Prostate gland (tissue), 2 donors: ENCODE results near the gene USP14. TPM values are rescaled to one million over a fixed set of nuclear protein-coding genes. Genes with fewer than 3 reads are reported as not detected.
A peak's percentile ranks its signal among the peaks of the same experiment; 100 is the strongest.
"Not testable (repeated sequence)": the region's sequence is repeated elsewhere in the genome, so short reads cannot be mapped to it uniquely, and the experiment has no call there.

Source experiments
- DNase-seq: peaks from one replicate; pipeline ENCODE4 v3.0.0-alpha.2; 2019; ENCODE audit warnings: low spot score
- H3K27ac ChIP-seq, 2 donors: fragments of 200-600 bp; sonication (generic); 2 replicates each; pipeline ENCODE4 v1.5.1; 2017 to 2019
- H3K27me3 ChIP-seq: fragments of 200-600 bp; sonication (generic); replicated peaks from 2 replicates; pipeline ENCODE4 v1.5.1; 2019; ENCODE audit not compliant: insufficient read depth
- H3K36me3 ChIP-seq, 2 donors: fragments of 200-600 bp; sonication (generic); 1 replicate in 1 of 2; 2 replicates in 1 of 2; pipeline versions ENCODE4 v1.5.1 to v1.8.1; 2017 to 2019
- H3K4me1 ChIP-seq: fragments of 200-600 bp; sonication (generic); replicated peaks from 2 replicates; pipeline ENCODE4 v1.5.1; 2019
- H3K4me3 ChIP-seq, 2 donors: fragments of 200-600 bp; sonication (generic); 2 replicates each; pipeline ENCODE4 v1.5.1; 2017 to 2019
- H3K9me3 ChIP-seq: fragments of 200-600 bp; sonication (generic); 2 replicates; pipeline ENCODE4 v1.5.1; 2017
- CTCF ChIP-seq, 4 experiments: fragments of 200-600 bp in 2 of 4; fragments of 450-650 bp in 2 of 4; sonication (generic) in 2 of 4; IDR thresholded peaks; 1 replicate in 3 of 4; 2 replicates in 1 of 4; pipeline ENCODE4 v1.5.1; 2016 to 2019; ENCODE audit warnings: antibody characterized with exemption in 4 of 4, mild to moderate bottlenecking in 2 of 4, moderate library complexity in 2 of 4
- POLR2A ChIP-seq: fragments of 450-650 bp; IDR thresholded peaks from one replicate; pipeline ENCODE4 v1.6.1; 2016; ENCODE audit warnings: antibody characterized with exemption, mild to moderate bottlenecking
- POLR2AphosphoS5 ChIP-seq: sonication (generic); formaldehyde crosslinking; IDR thresholded peaks from one replicate; pipeline ENCODE4 v1.6.1; 2017; ENCODE audit warnings: antibody characterized with exemption
- WGBS: methylation state at CpG from one replicate; pipeline ENCODE4 v1.1.5; 2018; 5-methylcytosine and 5-hydroxymethylcytosine counted together
- intact Hi-C: fragments of 100-400 bp; cut with DNase I; formaldehyde crosslinking; loops from one replicate; pipeline ENCODE4 v1.14.2; 2022
- total RNA-seq, 2 donors: library from RNA; depleted of rRNA; stranded (reverse); fragments of >200 nt; gene quantifications; one replicate each; pipeline ENCODE4 v1.1.0, GENCODE V29; 2016

The USP14 gene
- total RNA-seq, 2 donors from 2014 or later, result 25.9 to 51.2 TPM

GRCh38 chr18:137327-137726, 21.0 kb upstream of the USP14 start:
- Histone ChIP-seq H3K9me3 (no peaks in the 10 kb centered on the region), H3K4me1 (no peaks in the 10 kb centered on the region), H3K27ac (no peak overlapping the region), H3K27me3 (no peaks in the 10 kb centered on the region), H3K4me3 (no peak overlapping the region), H3K36me3 (no peaks in the 10 kb centered on the region)
- intact Hi-C loops, result no loop called here
- no peak for TF ChIP-seq POLR2A
- no peak for TF ChIP-seq CTCF (IDR thresholded peaks at IDR 0.05)
- TF ChIP-seq POLR2AphosphoS5, result no peak
- no peak for DNase-seq
- 72% methylated on average over 5 of the region's 5 CpGs for WGBS

GRCh38 chr18:140670-141266, 17.6 kb upstream of the USP14 start:
- intact Hi-C loops, result no loop called here
- Histone ChIP-seq H3K9me3 (no peaks in the 10 kb centered on the region), H3K4me3 (no peak overlapping the region), H3K36me3 (no peaks in the 10 kb centered on the region), H3K4me1 (no peaks in the 10 kb centered on the region), H3K27me3 (no peaks in the 10 kb centered on the region), H3K27ac (no peak overlapping the region)
- TF ChIP-seq POLR2A, result no peak
- TF ChIP-seq POLR2AphosphoS5, result no peak
- no peak for TF ChIP-seq CTCF (IDR thresholded peaks at IDR 0.05)
- no peak for DNase-seq
- 82% methylated on average over 7 of the region's 7 CpGs for WGBS

- H3K4me3 ChIP-seq, intact Hi-C loops: not testable (repeated sequence)
Observed at GRCh38 chr18:142624-143296, 15.6 kb upstream of the USP14 start.

GRCh38 chr18:148841-149240, 9.5 kb upstream of the USP14 start:
- intact Hi-C loops, result no loop called here
- TF ChIP-seq CTCF (IDR thresholded peaks at IDR 0.05), result no peak
- no peak for TF ChIP-seq POLR2AphosphoS5
- TF ChIP-seq POLR2A, result no peak
- no peaks in the 10 kb centered on the region for H3K9me3 ChIP-seq
- H3K27me3 ChIP-seq, result no peaks in the 10 kb centered on the region
- no peaks in the 10 kb centered on the region for H3K4me1 ChIP-seq
- no peak overlapping the region for H3K27ac ChIP-seq
- H3K4me3 ChIP-seq, result no peak overlapping the region
- no peaks in the 10 kb centered on the region for H3K36me3 ChIP-seq
- DNase-seq, result no peak
- WGBS, result 64% methylated on average over 6 of the region's 6 CpGs

More at GRCh38 chr18:142624-143296, 15.6 kb upstream of the USP14 start:
- H3K27ac ChIP-seq, H3K27me3 ChIP-seq, H3K4me1 ChIP-seq, H3K9me3 ChIP-seq, H3K36me3 ChIP-seq, DNase-seq: not testable (repeated sequence)
- 80% methylated on average over 7 of the region's 7 CpGs for WGBS

- Histone ChIP-seq H3K27ac (peak overlapping the region; percentile 21 to 34), H3K9me3 (no peaks in the 10 kb centered on the region), H3K27me3 (no peaks in the 10 kb centered on the region), H3K4me3 (no peak overlapping the region), H3K4me1 (no peaks in the 10 kb centered on the region), H3K36me3 (no peaks in the 10 kb centered on the region)
- TF ChIP-seq POLR2AphosphoS5, result peak; percentile 37
- no peak for TF ChIP-seq POLR2A
- intact Hi-C loops, result no loop called here
- 77% methylated on average over 7 of the region's 7 CpGs for WGBS
- no peak for DNase-seq
Observed at GRCh38 chr18:154151-154550, 4.2 kb upstream of the USP14 start.

GRCh38 chr18:155688-156087, 2.7 kb upstream of the USP14 start:
- H3K9me3 ChIP-seq, result no peaks in the 10 kb centered on the region
- intact Hi-C loops, result no loop called here
- no peak overlapping the region for H3K27ac ChIP-seq
- no peak overlapping the region for H3K4me3 ChIP-seq
- H3K36me3 ChIP-seq, result no peaks in the 10 kb centered on the region
- WGBS, result 80% methylated on average over 6 of the region's 6 CpGs
- no peaks in the 10 kb centered on the region for H3K27me3 ChIP-seq
- no peak for TF ChIP-seq CTCF (IDR thresholded peaks at IDR 0.05)
- no peak for TF ChIP-seq POLR2A
- no peak for TF ChIP-seq POLR2AphosphoS5
- DNase-seq, result no peak
- H3K4me1 ChIP-seq, result no peaks in the 10 kb centered on the region
